ENCODE data around the gene CEBPB.
"Not testable (repeated sequence)": the region's sequence is repeated elsewhere in the genome, so short reads cannot be mapped to it uniquely, and the experiment has no call there.

CEBPB gene

DNA sequence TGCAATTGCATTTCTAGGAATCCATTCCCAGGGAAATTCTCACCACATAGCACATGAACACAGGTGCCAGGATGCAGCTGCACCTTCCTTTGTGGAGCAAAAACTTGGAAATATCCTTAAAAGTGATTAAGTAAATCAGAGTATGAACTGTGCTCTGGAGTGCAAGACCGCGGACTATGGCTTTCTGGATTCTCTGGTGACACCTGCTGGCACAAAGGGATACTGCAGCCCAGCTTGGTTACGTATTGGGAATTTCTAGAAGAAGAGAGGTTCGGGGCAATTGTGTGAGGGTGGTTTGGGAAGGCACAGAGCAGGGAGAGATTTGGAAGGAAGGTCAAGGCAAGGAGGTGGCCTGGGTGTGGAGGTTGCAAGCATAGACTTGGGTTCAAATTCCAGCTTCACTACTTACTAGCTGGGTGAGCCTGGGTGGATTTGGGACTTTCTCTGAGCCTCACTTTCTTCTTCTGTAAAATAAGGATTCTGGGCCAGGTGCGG, 21.3 kb upstream of the CEBPB start:
- DNase-seq (ENCODE audit: low read depth), result peak; percentile 74

- no peak for DNase-seq (ENCODE audit: low read depth)
These were observed 19.9 kb upstream of the CEBPB start for GRCh38 chr20:50170549-50171220.

GRCh38 chr20:50172347-50173013, 18.1 kb upstream of the CEBPB start:
- no peak for DNase-seq (ENCODE audit: low read depth)

DNA sequence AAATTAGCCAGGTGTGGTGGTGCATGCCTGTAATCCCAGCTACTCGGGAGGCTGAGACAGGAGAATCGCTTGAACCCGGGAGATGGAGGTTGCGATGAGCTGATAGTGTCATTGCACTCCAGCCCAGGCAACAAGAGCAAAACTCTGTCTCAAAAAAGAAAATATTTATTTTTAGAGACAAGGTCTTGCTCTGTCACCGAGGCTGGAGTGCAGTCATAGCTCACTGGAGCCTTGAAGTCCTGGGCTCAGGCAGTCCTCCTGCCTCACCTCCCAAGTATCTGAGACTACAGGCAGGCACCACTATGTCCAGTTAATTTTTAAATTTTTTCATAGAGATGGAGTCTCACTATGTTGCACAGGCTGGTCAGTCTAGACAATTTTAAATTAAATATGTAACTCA, 16.2 kb upstream of the CEBPB start:
- DNase-seq (ENCODE audit: low read depth), result no peak

GRCh38 chr20:50175938-50176933, 14.4 kb upstream of the CEBPB start:
- no peak for DNase-seq (ENCODE audit: low read depth)

- not testable (repeated sequence) for DNase-seq (ENCODE audit: low read depth)
These were observed 12.0 kb upstream of the CEBPB start for GRCh38 chr20:50178672-50179071.

GRCh38 chr20:50181344-50181743, 9.3 kb upstream of the CEBPB start:
- DNase-seq (ENCODE audit: low read depth), result no peak

DNA sequence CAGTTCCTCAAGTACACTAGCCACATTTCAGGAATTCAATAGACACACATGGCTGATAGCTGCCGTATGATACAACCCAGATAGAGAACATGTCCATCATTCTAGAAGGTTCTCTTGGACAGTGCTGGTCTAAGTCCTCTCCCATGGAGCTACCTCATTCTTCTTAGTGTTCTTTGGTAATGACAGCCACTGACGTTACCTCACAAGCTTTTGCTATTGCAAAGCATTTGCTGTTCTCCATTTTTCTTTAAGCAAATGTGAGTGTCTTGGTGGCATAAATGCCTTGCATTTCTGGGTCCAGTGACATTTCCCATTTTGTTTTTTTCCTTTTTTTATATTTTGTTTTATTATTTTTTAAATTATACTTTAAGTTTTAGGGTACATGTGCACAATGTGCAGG, 8.3 kb upstream of the CEBPB start:
- no peak for DNase-seq (ENCODE audit: low read depth)

- no peak for DNase-seq (ENCODE audit: low read depth)
These were observed 5.2 kb upstream of the CEBPB start for GRCh38 chr20:50185426-50185825.

- DNase-seq (ENCODE audit: low read depth), result peak; percentile 87
These were observed 4.3 kb upstream of the CEBPB start for GRCh38 chr20:50186151-50186885.

- no peak for DNase-seq (ENCODE audit: low read depth)
These were observed 3.6 kb upstream of the CEBPB start for GRCh38 chr20:50186987-50187402.

DNA sequence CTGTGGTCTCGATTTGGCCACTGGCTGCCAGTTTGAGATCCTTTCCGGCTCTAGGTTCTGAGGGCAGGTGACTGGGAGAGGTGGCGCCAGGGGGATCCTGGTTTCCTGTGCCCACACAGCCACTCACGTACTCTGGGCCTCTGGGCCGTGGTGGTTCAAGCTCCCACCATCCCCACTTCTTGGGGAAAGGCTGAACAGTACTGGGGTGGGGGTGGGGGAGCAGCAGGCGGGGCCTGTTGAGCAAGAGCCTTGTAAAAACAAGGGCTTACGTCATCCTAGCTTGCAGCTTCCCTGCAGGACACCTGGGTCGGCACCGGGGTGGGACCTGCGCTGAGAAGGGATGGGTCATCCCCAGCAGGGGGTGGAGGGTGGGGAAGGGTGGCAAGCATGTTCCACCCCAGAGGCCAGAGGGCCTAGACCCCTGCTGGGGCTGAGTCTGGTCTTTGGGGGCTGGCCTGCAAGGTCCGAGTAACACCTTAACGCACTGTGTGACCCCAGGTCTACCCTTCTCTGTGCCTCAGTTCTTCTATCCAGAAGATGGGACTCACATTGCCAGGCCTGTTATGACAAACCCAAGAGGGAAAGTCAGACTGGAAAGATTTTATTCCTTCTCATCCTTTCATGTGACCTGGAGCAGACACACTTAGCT, 3.1 kb upstream of the CEBPB start:
- no peak for DNase-seq (ENCODE audit: low read depth)

DNA sequence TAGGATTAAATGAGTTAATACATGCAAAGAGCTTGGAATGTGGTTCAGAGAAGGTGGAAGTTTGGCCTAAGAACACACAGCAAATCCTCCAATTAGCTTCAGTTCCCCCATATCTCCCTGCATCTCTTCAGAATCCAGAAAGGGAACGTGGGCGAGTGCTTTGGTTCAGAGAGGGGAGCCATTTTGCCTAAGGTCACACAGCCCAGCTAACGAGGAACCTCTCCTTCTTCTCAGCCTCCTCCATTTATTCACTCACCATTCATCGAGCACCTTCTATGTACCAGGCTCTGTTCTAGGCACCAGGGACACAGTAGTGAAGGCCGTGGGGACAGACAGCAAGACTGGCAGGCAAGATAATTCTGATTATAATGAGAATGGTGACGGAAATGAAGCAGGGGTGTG, 2.3 kb upstream of the CEBPB start:
- no peak for DNase-seq (ENCODE audit: low read depth)

DNA sequence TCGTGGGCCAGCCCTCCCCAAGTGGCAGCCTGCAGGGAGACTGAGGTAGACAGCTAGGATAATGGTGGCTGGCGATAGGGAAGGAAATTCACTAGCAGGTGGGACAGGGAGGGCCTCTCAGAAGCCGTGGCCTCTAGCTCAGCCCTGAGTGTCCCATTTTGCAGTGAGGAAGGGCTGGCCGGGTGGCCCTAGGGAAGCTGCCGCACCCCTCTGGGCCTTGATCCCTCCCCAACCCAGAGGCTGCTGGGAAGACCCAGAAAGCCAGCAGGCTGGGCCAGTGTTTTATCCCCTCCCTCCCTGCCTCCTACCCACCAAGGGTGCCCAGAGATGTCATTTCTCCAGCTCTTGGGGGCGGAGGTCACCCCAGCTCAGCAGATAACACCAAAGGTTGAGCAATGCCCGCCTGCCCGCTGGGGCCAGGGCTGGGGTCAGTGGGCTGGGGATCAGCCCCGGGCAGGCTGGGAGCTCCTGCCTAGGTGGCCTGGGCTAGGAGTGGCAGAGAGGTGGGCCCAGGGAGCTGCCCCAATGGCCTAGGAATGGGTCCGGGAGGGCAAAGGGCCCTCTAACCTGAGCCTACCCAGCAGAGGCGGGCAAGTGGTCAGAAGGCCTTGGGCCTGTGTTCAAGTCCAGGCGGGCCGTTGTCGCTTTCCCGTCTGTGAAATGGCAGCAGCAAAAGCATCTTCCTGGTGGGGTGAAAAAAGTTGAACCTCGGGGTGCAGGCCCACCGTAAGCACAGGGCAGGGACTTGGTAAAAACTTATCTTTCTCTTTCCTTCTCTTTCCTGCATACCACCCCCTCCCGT, 1.6 kb upstream of the CEBPB start:
- DNase-seq (ENCODE audit: low read depth), result no peak

DNA sequence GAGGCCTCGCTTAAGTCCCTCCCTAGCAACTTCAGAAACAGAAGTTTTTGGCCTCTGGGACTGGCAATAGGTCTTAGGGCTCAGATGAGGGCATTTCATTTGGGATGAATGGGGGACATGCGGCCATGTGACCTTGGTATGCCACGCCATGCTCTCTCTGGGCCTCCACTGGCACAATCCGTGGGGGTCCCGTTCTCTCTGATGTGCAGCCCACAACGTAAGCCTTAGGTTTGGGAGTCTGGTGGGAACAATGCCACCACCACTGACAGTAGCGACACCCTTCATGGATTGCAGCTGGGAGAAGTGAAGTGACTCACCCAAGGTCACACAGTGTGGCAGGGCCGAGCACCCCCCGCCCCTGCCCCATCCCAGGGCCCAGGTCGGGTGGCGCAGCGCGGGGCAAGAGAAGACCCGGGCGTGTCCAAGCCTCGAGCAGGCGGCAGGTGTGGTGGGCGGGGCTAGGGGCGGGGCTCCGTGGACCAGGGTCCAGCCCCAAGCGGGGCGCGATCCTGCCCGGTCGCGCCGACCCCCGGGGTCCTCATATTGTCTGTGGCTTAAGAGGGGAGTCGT, 864 bp upstream of the CEBPB start:
- DNase-seq (ENCODE audit: low read depth), result no peak

DNA sequence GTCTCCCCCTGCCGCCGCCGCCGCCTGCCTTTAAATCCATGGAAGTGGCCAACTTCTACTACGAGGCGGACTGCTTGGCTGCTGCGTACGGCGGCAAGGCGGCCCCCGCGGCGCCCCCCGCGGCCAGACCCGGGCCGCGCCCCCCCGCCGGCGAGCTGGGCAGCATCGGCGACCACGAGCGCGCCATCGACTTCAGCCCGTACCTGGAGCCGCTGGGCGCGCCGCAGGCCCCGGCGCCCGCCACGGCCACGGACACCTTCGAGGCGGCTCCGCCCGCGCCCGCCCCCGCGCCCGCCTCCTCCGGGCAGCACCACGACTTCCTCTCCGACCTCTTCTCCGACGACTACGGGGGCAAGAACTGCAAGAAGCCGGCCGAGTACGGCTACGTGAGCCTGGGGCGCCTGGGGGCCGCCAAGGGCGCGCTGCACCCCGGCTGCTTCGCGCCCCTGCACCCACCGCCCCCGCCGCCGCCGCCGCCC, 474 bp downstream of the CEBPB start:
- peak; percentile 45 for DNase-seq (ENCODE audit: low read depth)

DNA sequence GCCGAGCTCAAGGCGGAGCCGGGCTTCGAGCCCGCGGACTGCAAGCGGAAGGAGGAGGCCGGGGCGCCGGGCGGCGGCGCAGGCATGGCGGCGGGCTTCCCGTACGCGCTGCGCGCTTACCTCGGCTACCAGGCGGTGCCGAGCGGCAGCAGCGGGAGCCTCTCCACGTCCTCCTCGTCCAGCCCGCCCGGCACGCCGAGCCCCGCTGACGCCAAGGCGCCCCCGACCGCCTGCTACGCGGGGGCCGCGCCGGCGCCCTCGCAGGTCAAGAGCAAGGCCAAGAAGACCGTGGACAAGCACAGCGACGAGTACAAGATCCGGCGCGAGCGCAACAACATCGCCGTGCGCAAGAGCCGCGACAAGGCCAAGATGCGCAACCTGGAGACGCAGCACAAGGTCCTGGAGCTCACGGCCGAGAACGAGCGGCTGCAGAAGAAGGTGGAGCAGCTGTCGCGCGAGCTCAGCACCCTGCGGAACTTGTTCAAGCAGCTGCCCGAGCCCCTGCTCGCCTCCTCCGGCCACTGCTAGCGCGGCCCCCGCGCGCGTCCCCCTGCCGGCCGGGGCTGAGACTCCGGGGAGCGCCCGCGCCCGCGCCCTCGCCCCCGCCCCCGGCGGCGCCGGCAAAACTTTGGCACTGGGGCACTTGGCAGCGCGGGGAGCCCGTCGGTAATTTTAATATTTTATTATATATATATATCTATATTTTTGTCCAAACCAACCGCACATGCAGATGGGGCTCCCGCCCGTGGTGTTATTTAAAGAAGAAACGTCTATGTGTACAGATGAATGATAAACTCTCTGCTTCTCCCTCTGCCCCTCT, 1.1 kb downstream of the CEBPB start:
- DNase-seq (ENCODE audit: low read depth), result peak; percentile 41

DNA sequence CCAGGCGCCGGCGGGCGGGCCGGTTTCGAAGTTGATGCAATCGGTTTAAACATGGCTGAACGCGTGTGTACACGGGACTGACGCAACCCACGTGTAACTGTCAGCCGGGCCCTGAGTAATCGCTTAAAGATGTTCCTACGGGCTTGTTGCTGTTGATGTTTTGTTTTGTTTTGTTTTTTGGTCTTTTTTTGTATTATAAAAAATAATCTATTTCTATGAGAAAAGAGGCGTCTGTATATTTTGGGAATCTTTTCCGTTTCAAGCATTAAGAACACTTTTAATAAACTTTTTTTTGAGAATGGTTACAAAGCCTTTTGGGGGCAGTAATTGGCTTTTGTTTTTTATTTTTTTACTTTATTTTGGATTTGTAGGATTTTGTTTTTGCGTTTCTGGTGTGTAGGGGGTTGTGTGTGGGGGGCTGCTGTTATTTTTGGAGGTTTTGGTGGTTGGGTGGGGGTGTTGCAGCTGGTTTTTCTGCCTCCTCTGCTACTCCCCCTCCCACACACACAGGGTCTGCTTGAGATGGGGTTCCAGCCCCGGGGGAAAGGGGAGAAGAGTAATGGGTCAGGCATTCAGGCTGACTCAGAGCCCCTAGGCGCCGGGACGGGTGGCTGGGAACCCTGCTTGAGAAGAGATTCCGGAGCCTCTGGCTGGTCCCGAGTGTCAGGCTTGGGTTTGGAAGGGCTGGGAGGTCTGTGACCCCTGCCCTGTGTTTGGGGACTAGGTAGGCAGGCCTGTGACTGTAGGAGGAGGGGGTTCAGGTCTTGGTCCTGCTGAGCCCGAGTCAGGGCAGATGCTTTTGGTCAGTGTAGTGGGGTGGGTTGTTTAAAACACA, 2.0 kb downstream of the CEBPB start:
- DNase-seq (ENCODE audit: low read depth), result peak; percentile 72
